ENCODE results near the gene KCNMB1.

Gene KCNMB1

GRCh38 chr5:170338933-170339779, 50.0 kb downstream of the KCNMB1 start:
- DNase-seq: peak; percentile 14

- no peak for DNase-seq
These were observed 50.9 kb downstream of the KCNMB1 start for GRCh38 chr5:170338291-170338690.

GRCh38 chr5:170337045-170337733, 52.0 kb downstream of the KCNMB1 start:
- no peak for DNase-seq

GRCh38 chr5:170336065-170336464, 53.1 kb downstream of the KCNMB1 start:
- DNase-seq: no peak

GRCh38 chr5:170334626-170335025, 54.5 kb downstream of the KCNMB1 start:
- no peak for DNase-seq

GRCh38 chr5:170333161-170333910, 55.8 kb downstream of the KCNMB1 start:
- peak; percentile 43 for DNase-seq

GRCh38 chr5:170332058-170332457, 57.1 kb downstream of the KCNMB1 start:
- no peak for DNase-seq

- DNase-seq: no peak
These were observed 58.6 kb downstream of the KCNMB1 start for GRCh38 chr5:170330568-170331054.

- no peak for DNase-seq
These were observed 59.6 kb downstream of the KCNMB1 start for GRCh38 chr5:170329524-170329923.

- no peak for DNase-seq
These were observed 61.3 kb downstream of the KCNMB1 start for GRCh38 chr5:170327829-170328228.

GRCh38 chr5:170327168-170327567, 62.0 kb downstream of the KCNMB1 start:
- no peak for DNase-seq
